ENCODE data around the gene FAM78B.

DNA sequence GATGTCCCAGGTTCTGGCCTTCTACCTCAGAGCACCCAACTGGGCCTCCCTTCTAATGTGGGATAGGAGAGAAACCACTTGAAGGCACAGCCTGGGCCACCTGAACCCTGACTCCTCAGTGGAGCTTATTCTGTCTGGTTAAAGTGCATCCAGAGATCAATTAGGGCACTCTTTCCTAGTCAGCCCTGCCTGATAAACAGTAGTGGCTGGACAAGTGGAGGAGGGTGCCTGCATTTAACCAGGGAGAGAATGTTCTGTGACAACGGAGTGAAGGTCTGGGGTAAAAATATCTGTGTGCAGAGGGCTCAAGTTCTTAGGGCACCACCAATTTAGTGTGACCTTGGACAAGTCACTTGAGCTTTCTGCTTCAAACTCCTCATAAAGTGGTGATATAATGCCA, 101.8 kb downstream of the FAM78B start:
- no peak for TF ChIP-seq CTCF (IDR thresholded peaks at IDR 0.05)
- no peak for TF ChIP-seq POLR2A (IDR thresholded peaks at IDR 0.05)
